Spinal cord (tissue), 10 donors: ENCODE measurements around the gene CFAP61. TPM values are rescaled to one million over a fixed set of nuclear protein-coding genes. Genes with fewer than 3 reads are reported as not detected.
"Not testable (repeated sequence)": the region's sequence is repeated elsewhere in the genome, so short reads cannot be mapped to it uniquely, and the experiment has no call there.

Source experiments
- DNase-seq, 6 donors: peaks; one replicate each; pipeline versions ENCODE4 v3.0.0 to v3.0.0-alpha.2; 2013 to 2015; ENCODE audit warnings: low spot score in 6 of 6, low read depth in 4 of 6
- H3K27ac ChIP-seq: one replicate; pipeline ENCODE4 v1.5.1; 2013; ENCODE audit warnings: low read depth, low read length, control low read depth
- H3K27me3 ChIP-seq: one replicate; pipeline ENCODE4 v1.6.1; 2013; ENCODE audit warnings: low read length; ENCODE audit not compliant: control insufficient read depth, insufficient read depth
- H3K36me3 ChIP-seq: one replicate; pipeline ENCODE4 v1.6.1; 2013; ENCODE audit warnings: low read length; ENCODE audit not compliant: control insufficient read depth, insufficient read depth
- H3K4me1 ChIP-seq: one replicate; pipeline ENCODE4 v1.6.1; 2013; ENCODE audit warnings: low read length; ENCODE audit not compliant: control insufficient read depth, insufficient read depth
- H3K4me3 ChIP-seq: one replicate; pipeline ENCODE4 v1.5.1; 2013; ENCODE audit warnings: low read depth, low read length, control low read depth
- H3K9me3 ChIP-seq: one replicate; pipeline ENCODE4 v1.6.1; 2013; ENCODE audit warnings: low read length; ENCODE audit not compliant: control insufficient read depth, insufficient read depth
- WGBS: methylation state at CpG from one replicate; pipeline ENCODE4 v1.1.5; 2013; ENCODE audit warnings: missing lambda C conversion rate; ENCODE audit not compliant: insufficient coverage; 5-methylcytosine and 5-hydroxymethylcytosine counted together
- polyA plus RNA-seq, 2 donors: library from polyadenylated mRNA; unstranded; fragments of 120-200 nt; gene quantifications; one replicate each; pipeline ENCODE4 v1.2.1, GENCODE V29; 2013; ENCODE audit not compliant: insufficient read length in 2 of 2
- total RNA-seq, 2 donors: library from RNA; depleted of rRNA in 1 of 2; stranded (reverse); fragments of 120-200 nt in 1 of 2; fragments of >200 nt in 1 of 2; gene quantifications; one replicate each; pipeline versions ENCODE4 v1.2.3 to v1.2.4, GENCODE V29; 2013 to 2014
- donor health status: healthy.

The CFAP61 gene
- total and polyA plus RNA-seq, 4 donors, result 4.0 to 9.8 (median 7.6) TPM

DNA sequence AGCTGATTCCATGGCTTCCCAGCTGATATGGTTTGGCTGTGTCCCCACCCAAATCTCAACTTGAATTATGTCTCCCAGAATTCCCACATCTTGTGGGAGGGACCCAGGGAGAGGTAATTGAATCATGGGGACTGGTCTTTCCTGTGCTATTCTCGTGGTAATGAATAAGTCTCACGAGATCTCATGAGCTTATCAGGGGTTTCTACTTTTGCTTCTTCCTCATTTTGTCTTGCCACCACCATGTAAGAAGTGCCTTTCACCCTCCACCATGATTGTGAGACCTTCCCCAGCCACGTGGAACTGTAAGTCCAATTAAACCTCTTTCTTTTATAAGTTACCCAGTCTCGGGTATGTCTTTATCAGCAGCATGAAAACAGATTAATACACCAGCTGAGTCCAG is 165.8 kb downstream of the CFAP61 start:
- DNase-seq, result not testable (repeated sequence)
- 100% methylated on average over 2 of the region's 4 CpGs for WGBS

DNA sequence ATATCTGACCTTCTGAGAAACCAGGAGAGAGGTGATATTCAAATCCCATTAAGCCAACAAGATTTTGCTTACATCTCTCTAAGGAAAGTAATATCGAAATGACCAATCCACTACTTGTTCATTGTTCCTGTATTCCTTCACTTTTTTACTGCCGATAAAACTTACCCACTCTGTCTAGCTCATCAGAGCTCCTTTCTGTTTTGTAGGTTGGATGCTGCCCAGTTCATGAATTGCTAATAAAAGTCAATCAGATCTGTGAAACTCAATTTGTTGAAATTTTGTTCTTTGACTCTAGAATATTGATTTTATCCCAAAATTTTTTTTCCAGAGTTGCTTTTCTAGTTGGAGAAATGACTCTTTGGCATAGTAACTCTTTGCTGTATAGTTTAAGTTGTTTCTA is 166.7 kb downstream of the CFAP61 start:
- Histone ChIP-seq H3K36me3 (no peaks in the 10 kb centered on the region), H3K27me3 (peaks cover 2% of the 10 kb centered on the region), H3K4me3 (no peak overlapping the region), H3K4me1 (peaks cover 6% of the 10 kb centered on the region), H3K9me3 (no peaks in the 10 kb centered on the region), H3K27ac (no peak overlapping the region)
- WGBS, result no CpG with 5 or more reads among the region's 2 CpGs
- DNase-seq, result no peak

More for the DNA sequence above, 165.8 kb downstream of the CFAP61 start:
- not testable (repeated sequence) for H3K27ac ChIP-seq, H3K27me3 ChIP-seq, H3K36me3 ChIP-seq, H3K9me3 ChIP-seq, H3K4me3 ChIP-seq, H3K4me1 ChIP-seq

DNA sequence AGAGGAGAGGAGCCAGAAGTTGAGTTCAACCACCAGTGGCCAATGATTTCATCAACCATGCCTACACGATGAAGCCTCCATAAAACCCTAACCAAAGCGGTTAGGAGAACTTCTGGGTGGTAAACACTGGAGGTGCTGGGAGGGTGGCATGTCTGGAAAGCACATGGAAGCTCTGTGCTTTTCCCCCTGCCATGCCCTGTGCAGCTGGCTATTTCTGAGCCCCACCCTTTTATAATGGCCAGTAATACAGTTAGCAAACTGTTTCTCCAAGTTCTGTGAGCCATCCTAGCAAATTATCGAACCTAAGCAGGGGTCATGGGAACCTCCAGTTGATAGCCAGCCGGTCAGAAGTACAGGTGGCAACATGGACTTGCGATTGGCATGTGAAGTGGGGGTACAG is 167.8 kb downstream of the CFAP61 start:
- Histone ChIP-seq H3K4me3 (no peak overlapping the region), H3K27me3 (no peaks in the 10 kb centered on the region), H3K9me3 (no peaks in the 10 kb centered on the region), H3K36me3 (no peaks in the 10 kb centered on the region), H3K27ac (no peak overlapping the region), H3K4me1 (no peaks in the 10 kb centered on the region)
- no peak for DNase-seq
- WGBS, result 94% methylated on average over 3 of the region's 5 CpGs

DNA sequence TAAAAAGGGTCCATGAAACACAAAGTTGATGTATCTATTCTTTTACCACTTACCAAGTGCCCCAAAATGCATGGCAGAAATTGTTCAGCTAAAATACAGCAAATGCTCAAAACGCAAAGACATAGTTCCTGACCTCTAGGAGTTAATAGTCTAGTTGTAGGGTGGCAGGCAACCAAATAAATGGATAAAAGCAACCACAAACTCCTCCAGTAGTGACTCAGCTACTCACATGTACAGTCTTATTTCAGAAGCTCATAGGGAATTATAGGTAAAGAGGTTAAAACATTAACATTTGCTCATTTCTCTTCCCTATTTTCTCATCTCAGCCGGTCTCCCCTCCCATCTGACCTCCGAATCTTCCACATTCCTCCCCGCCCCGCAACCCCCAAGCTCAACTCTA is 171.6 kb downstream of the CFAP61 start:
- Histone ChIP-seq H3K27me3 (no peaks in the 10 kb centered on the region), H3K4me3 (no peak overlapping the region), H3K27ac (no peak overlapping the region), H3K36me3 (no peaks in the 10 kb centered on the region), H3K4me1 (no peaks in the 10 kb centered on the region), H3K9me3 (no peaks in the 10 kb centered on the region)
- no peak for DNase-seq
- no CpG with 5 or more reads among the region's 5 CpGs for WGBS

DNA sequence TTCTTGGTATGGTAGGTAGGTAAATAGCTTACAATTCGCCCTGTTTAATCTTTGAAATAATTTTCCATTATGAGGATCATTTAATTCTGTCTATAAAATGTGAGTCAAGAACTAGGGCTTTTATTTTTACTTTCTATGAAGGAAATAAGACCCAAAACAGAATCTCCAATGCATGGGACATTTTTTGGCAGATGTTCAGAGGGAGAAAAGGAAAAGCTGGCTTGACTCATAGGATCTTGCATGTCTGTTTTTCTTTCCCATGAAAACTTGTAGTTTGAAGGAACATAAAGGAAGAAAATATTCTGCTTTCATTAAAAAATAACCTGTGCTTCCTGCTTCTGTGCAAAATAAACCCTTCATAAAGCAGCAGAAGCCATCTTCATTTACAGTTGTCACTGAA is 172.5 kb downstream of the CFAP61 start:
- H3K4me3 ChIP-seq, result no peak overlapping the region

DNA sequence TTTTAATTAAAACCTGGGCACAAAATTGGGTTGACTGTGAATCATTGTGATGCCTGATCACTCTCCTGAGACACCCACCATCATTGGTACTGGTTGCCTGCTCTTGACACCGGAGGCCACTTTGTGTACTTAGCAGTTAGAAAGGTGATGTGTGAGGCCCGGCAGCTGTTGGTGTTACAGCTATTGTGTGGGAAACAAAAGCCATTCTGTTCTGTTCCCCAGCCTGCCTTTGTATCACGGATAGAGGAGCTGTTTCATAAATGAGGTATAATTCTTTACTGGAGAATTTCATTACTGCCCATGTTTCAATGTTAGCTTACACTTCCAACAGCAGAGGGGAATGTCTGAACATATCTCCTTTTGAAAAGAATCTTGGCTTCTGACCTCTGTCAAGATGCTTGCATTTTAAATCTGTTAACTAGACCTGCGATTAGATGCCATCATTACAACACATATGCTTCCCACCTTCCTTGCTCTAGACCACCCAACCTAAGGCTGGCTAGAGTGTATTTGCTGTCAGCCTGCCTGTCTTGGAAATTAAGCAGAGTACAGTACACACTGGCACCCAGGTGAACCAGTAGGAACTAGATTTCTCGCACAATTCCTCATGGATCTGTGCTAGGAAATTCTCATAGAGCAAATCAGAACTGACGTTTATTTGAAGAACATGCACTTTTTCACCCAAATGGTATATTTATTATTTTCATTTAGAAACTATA is 173.2 kb downstream of the CFAP61 start:
- Histone ChIP-seq H3K27me3 (no peaks in the 10 kb centered on the region), H3K9me3 (no peaks in the 10 kb centered on the region), H3K27ac (no peak overlapping the region), H3K36me3 (no peaks in the 10 kb centered on the region), H3K4me3 (no peak overlapping the region), H3K4me1 (no peaks in the 10 kb centered on the region)
- WGBS, result 34% methylated on average over 3 of the region's 6 CpGs
- peak in 1 of 6 donors; percentile 47 for DNase-seq

More for the DNA sequence above, 172.5 kb downstream of the CFAP61 start:
- no peaks in the 10 kb centered on the region for H3K4me1 ChIP-seq
- H3K9me3 ChIP-seq, result no peaks in the 10 kb centered on the region
- no peaks in the 10 kb centered on the region for H3K27me3 ChIP-seq
- no peaks in the 10 kb centered on the region for H3K36me3 ChIP-seq
- DNase-seq, result no peak
- H3K27ac ChIP-seq, result no peak overlapping the region
- WGBS, result no CpG with 5 or more reads among the region's 1 CpG

DNA sequence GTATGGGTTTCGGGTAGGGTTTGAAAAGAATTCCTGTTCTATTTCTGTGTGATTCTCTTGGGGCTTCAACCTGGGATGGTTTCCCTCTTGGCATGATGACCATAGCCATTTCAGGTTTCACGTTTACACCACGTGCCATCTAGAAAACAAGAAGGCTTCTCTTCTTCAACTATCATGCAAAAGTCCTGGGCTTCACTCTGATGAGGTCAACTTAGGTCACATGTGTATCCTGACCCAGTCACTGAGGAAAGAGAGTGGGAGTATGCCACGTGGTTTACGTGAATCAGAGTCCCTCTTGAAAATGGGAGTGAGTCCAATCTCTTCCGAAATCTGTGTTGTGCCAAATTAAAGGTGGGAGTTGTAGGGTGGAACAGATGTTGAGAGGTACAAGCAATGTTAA is 174.2 kb downstream of the CFAP61 start:
- Histone ChIP-seq H3K27me3 (no peaks in the 10 kb centered on the region), H3K27ac (no peak overlapping the region), H3K9me3 (no peaks in the 10 kb centered on the region), H3K36me3 (no peaks in the 10 kb centered on the region), H3K4me1 (no peaks in the 10 kb centered on the region), H3K4me3 (no peak overlapping the region)
- no peak for DNase-seq
- WGBS, result 100% methylated on average over 3 of the region's 6 CpGs

DNA sequence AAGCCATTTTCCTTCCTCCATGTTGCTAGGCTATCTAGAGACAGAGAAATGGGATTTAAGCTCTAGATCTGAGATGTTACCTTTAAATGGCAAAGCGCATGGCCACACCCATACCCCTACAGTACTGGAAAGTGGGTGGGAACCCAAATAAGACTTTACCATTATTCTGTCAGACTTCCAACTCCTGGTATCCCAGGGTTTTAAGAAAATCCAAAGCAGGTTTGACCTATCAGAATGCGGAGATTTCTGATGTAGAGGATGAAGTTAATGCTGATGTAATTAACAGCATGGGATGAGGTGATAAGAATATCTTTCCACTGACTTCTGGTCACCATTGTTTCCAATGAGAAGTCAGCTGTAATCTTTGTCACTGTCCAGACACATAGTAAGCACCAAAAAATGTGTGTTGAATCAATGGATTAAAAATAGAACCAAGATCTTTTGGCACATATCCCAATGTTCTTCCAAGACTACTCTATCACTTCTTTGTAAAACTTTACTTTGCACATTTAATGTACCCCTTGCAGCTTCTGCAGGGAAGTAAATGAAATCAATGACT is 174.8 kb downstream of the CFAP61 start:
- Histone ChIP-seq H3K9me3 (no peaks in the 10 kb centered on the region), H3K27me3 (no peaks in the 10 kb centered on the region), H3K36me3 (no peaks in the 10 kb centered on the region), H3K4me3 (no peak overlapping the region), H3K4me1 (no peaks in the 10 kb centered on the region), H3K27ac (no peak overlapping the region)
- no CpG with 5 or more reads among the region's 2 CpGs for WGBS
- DNase-seq, result no peak

DNA sequence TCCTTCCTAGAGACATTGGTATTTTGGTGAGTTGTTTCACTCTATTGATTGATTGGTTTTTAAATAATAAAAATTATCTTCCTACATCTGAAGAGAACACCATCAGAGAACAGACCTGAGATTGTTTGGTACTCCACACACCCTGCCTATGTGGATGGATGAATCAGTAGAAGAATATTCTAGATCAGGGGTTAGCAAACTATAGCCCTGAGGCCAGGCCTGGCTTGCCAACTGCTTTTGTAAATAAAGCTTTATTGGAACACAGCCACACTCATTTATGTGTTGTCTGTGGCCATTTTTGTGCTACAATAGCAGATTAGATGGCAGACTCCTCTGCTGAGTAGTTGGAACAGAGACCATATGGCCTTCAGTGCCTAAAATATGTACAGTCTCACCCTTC is 176.0 kb downstream of the CFAP61 start:
- Histone ChIP-seq H3K36me3 (no peaks in the 10 kb centered on the region), H3K9me3 (no peaks in the 10 kb centered on the region), H3K4me1 (no peaks in the 10 kb centered on the region), H3K4me3 (no peak overlapping the region), H3K27me3 (no peaks in the 10 kb centered on the region), H3K27ac (no peak overlapping the region)
- DNase-seq, result no peak

DNA sequence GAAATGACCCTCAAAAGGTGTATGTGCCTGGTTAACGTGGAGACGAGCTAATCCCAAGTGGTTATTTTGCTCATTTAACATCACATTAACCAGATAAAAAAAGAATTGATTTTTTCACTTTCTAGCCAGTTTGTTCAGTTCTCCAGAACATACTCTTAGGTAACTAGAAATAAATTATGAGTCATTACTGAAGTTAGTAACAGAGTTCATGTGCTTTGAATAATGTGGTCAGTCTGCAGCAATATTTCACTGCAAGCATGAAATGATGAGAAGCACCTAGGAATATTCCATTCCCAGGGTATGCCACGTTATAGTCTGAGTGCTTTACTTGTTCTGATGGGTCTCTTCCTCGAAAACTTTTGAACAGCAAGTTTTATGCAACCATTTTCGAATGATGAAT is 177.3 kb downstream of the CFAP61 start:
- no peak overlapping the region for H3K27ac ChIP-seq
- H3K4me3 ChIP-seq, result no peak overlapping the region
- no peaks in the 10 kb centered on the region for H3K36me3 ChIP-seq
- no peaks in the 10 kb centered on the region for H3K4me1 ChIP-seq
- no peak for DNase-seq
- no CpG with 5 or more reads among the region's 5 CpGs for WGBS
- no peaks in the 10 kb centered on the region for H3K27me3 ChIP-seq
- no peaks in the 10 kb centered on the region for H3K9me3 ChIP-seq
